Measurements from ENCODE around the gene TREML2. TPM values are rescaled to one million over a fixed set of nuclear protein-coding genes. Genes with fewer than 3 reads are reported as not detected.

TREML2 gene
- total RNA-seq, 3 donors from 2014 or later (not counting 1 experiment from before 2014, with no cell fraction given): 0.75 to 3.0 (median 1.0) TPM

- no peaks in the 10 kb centered on the region for H3K36me3 Mint-ChIP-seq
- Histone ChIP-seq H3K4me1 (ENCODE audit: control insufficient read depth, insufficient read depth, low read length) (no peaks in the 10 kb centered on the region), H3K4me3 (ENCODE audit: low read length) (no peak overlapping the region), H3K9me3 (ENCODE audit: control insufficient read depth, insufficient read depth, low read length) (no peaks in the 10 kb centered on the region), H3K36me3 (ENCODE audit: control insufficient read depth, insufficient read depth, low read length) (no peaks in the 10 kb centered on the region), H3K27me3 (ENCODE audit: control insufficient read depth, insufficient read depth, low read length) (no peaks in the 10 kb centered on the region), H3K27ac (ENCODE audit: low read length) (no peak overlapping the region)
- peaks cover 5 to 10% of the 10 kb centered on the region in 2 donors for H3K4me1 Mint-ChIP-seq
- WGBS (ENCODE audit: insufficient coverage): 83% methylated on average over 4 of the region's 5 CpGs
- ATAC-seq (no peak), DNase-seq (no peak)
- no peaks in the 10 kb centered on the region for H3K9me3 Mint-ChIP-seq
- TF ChIP-seq, protein P1, sequence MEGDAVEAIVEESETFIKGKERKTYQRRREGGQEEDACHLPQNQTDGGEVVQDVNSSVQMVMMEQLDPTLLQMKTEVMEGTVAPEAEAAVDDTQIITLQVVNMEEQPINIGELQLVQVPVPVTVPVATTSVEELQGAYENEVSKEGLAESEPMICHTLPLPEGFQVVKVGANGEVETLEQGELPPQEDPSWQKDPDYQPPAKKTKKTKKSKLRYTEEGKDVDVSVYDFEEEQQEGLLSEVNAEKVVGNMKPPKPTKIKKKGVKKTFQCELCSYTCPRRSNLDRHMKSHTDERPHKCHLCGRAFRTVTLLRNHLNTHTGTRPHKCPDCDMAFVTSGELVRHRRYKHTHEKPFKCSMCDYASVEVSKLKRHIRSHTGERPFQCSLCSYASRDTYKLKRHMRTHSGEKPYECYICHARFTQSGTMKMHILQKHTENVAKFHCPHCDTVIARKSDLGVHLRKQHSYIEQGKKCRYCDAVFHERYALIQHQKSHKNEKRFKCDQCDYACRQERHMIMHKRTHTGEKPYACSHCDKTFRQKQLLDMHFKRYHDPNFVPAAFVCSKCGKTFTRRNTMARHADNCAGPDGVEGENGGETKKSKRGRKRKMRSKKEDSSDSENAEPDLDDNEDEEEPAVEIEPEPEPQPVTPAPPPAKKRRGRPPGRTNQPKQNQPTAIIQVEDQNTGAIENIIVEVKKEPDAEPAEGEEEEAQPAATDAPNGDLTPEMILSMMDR (IDR thresholded peaks at IDR 0.05): no peak
- H3K27ac Mint-ChIP-seq: no peak overlapping the region
- intact Hi-C loops (cut with micrococcal nuclease): no loop called here
- peaks cover 22 to 35% of the 10 kb centered on the region in 2 donors for H3K27me3 Mint-ChIP-seq (ENCODE audit: low read depth in 2 of 2)
- no peak overlapping the region for H3K4me3 Mint-ChIP-seq
Observed at GRCh38 chr6:41167173-41167963, 33.6 kb downstream of the TREML2 start.

DNA sequence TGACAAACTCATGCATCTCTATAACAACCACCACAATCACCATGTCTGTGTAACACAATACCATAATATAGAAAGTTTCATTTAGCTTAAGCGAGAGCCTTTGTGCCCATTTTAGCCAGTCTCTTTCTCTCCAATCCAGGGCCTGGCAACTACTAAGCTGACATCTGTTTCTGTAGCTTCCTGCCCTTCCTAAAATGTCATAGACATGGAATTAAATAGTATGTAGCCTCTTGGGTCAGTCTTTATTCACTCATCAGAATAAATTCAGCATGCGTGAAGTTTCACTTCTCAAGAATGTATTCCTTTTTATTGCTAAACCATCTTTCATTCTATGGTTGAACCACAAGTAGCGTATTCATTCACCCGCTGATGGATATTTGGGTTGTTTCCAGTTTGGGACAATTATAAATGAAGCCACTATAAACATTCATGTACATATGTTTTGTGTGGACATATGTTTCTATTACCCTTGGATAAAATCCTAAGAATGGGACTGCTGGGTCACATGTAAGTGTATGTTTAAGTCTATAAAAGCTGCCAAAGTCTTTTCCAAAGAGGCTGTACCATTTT, 36.3 kb downstream of the TREML2 start:
- intact Hi-C loops (cut with micrococcal nuclease): no loop called here
- Mint-ChIP-seq H3K4me3 (no peak overlapping the region), H3K4me1 (no peaks in the 10 kb centered on the region), H3K36me3 (no peaks in the 10 kb centered on the region), H3K9me3 (no peaks in the 10 kb centered on the region), H3K27ac (no peak overlapping the region), H3K27me3 (ENCODE audit: low read depth in 2 of 2) (peaks cover 19 to 22% of the 10 kb centered on the region in 2 donors)
- H3K27ac ChIP-seq (ENCODE audit: low read length): no peak overlapping the region
- peaks cover 5% of the 10 kb centered on the region for H3K4me1 ChIP-seq (ENCODE audit: control insufficient read depth, insufficient read depth, low read length)
- DNase-seq (no peak), ATAC-seq (no peak)
- TF ChIP-seq, protein P1 (IDR thresholded peaks at IDR 0.05): no peak
- H3K9me3 ChIP-seq (ENCODE audit: control insufficient read depth, insufficient read depth, low read length): no peaks in the 10 kb centered on the region
- H3K36me3 ChIP-seq (ENCODE audit: control insufficient read depth, insufficient read depth, low read length): no peaks in the 10 kb centered on the region
- H3K4me3 ChIP-seq (ENCODE audit: low read length): no peak overlapping the region
- WGBS (ENCODE audit: insufficient coverage): 93% methylated on average over 1 of the region's 4 CpGs
- no peaks in the 10 kb centered on the region for H3K27me3 ChIP-seq (ENCODE audit: control insufficient read depth, insufficient read depth, low read length)

- Histone ChIP-seq H3K27ac (ENCODE audit: low read length) (no peak overlapping the region), H3K4me1 (ENCODE audit: control insufficient read depth, insufficient read depth, low read length) (peaks cover 5% of the 10 kb centered on the region), H3K36me3 (ENCODE audit: control insufficient read depth, insufficient read depth, low read length) (no peaks in the 10 kb centered on the region), H3K9me3 (ENCODE audit: control insufficient read depth, insufficient read depth, low read length) (no peaks in the 10 kb centered on the region), H3K27me3 (ENCODE audit: control insufficient read depth, insufficient read depth, low read length) (no peaks in the 10 kb centered on the region), H3K4me3 (ENCODE audit: low read length) (no peak overlapping the region)
- DNase-seq (no peak), ATAC-seq (no peak)
- WGBS (ENCODE audit: insufficient coverage): 87% methylated on average over 1 of the region's 1 CpG
- H3K36me3 Mint-ChIP-seq: no peaks in the 10 kb centered on the region
- H3K4me3 Mint-ChIP-seq: no peak overlapping the region
- peaks cover 16 to 22% of the 10 kb centered on the region in 2 donors for H3K27me3 Mint-ChIP-seq (ENCODE audit: low read depth in 2 of 2)
- intact Hi-C loops (cut with micrococcal nuclease): no loop called here
- no peaks in the 10 kb centered on the region for H3K4me1 Mint-ChIP-seq
- H3K9me3 Mint-ChIP-seq: no peaks in the 10 kb centered on the region
- H3K27ac Mint-ChIP-seq: no peak overlapping the region
- TF ChIP-seq, protein P1 (IDR thresholded peaks at IDR 0.05): no peak
Observed at GRCh38 chr6:41163419-41163717, 37.6 kb downstream of the TREML2 start.

Data from natural killer cell (primary cell).